ENCODE results near the gene TBX2. TPM values are rescaled to one million over a fixed set of nuclear protein-coding genes. Genes with fewer than 3 reads are reported as not detected.

The TBX2 gene
- polyA plus RNA-seq, 1 experiment: 7.8 TPM

DNA sequence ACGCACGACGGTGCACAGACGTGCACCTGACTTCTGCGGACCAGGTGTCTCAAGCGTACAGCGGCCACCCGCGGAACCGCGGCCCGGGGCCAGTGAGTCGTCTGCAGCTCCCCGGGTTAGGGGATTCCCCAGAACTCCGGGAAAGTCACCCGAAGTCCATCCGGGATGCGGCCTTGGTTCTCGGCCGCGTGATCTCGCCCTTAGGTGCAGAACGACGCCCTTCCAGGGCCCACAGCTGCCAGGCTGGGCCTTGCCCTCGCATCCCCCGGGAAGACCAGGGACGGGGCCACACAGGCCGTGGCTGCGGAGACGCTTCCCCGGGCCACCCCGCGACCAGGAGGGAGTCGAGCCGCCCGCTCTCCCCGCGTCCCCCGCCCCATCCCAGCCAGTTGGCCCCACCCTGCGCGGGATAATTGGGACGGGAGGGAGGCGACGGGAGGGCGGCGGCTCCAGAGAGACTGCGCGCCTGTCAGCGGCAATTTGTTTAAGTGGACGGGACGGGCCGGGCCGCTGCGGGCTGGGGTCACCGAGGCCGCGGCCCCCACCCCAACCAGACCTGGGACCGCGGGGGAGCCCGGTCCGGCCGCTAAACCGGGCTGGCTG is 3.6 kb upstream of the TBX2 start:
- no peak for DNase-seq (ENCODE audit: low read depth)
- no peaks in the 10 kb centered on the region for H3K36me3 ChIP-seq (ENCODE audit: control insufficient read depth, insufficient read depth, low read length)
- TF ChIP-seq, protein P1, sequence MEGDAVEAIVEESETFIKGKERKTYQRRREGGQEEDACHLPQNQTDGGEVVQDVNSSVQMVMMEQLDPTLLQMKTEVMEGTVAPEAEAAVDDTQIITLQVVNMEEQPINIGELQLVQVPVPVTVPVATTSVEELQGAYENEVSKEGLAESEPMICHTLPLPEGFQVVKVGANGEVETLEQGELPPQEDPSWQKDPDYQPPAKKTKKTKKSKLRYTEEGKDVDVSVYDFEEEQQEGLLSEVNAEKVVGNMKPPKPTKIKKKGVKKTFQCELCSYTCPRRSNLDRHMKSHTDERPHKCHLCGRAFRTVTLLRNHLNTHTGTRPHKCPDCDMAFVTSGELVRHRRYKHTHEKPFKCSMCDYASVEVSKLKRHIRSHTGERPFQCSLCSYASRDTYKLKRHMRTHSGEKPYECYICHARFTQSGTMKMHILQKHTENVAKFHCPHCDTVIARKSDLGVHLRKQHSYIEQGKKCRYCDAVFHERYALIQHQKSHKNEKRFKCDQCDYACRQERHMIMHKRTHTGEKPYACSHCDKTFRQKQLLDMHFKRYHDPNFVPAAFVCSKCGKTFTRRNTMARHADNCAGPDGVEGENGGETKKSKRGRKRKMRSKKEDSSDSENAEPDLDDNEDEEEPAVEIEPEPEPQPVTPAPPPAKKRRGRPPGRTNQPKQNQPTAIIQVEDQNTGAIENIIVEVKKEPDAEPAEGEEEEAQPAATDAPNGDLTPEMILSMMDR (IDR thresholded peaks at IDR 0.05; ENCODE audit: insufficient read depth, low read depth, low read length): no peak
- no peaks in the 10 kb centered on the region for H3K27me3 ChIP-seq (ENCODE audit: control insufficient read depth, insufficient read depth, low read length)
- peak overlapping the region; percentile 78 for H3K4me3 ChIP-seq (ENCODE audit: low read depth, low read length)
- ChIA-PET POLR2A (no interaction called here), CTCF (interaction anchor here (0.6 to 4.7 kb wide), 3 partner anchors 12 to 395 kb away, joined by 3 to 18 read pairs (median 7); no protein-coding TSS in a partner anchor)

DNA sequence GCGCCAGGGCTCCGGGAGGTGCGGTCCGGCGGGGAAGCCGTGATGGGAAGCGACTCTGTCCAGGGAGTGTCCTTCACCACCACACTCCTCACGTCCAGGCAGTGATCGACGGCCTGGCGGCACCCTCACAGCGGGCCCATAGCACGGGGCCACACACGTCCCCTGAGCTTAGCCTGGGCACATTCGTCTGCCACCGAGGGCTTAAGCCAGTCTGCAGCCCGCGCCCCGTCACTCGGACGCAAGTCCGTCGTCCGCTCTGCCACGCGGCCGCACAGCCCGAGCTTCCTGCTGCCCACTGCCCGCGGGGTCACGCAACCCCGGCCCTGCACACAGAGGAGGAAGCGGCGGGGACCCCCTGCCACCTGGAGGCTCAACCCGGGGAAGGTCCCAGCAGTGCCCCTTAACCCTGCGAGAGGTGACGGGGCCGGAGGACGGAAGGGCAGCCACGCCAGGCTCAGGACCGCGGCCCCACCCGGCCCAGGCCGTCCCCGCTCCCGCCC is 3.0 kb upstream of the TBX2 start:
- Histone ChIP-seq H3K36me3 (ENCODE audit: control insufficient read depth, insufficient read depth, low read length) (no peaks in the 10 kb centered on the region), H3K4me3 (ENCODE audit: low read depth, low read length) (peak overlapping the region; percentile 78), H3K27me3 (ENCODE audit: control insufficient read depth, insufficient read depth, low read length) (no peaks in the 10 kb centered on the region)
- CTCF ChIA-PET: interaction anchor here (0.7 to 4.7 kb wide), 3 partner anchors 12 to 395 kb away, joined by 3 to 18 read pairs (median 7); no protein-coding TSS in a partner anchor
- no peak for DNase-seq (ENCODE audit: low read depth)
- POLR2A ChIA-PET: no interaction called here
- TF ChIP-seq, protein P1 (IDR thresholded peaks at IDR 0.05; ENCODE audit: insufficient read depth, low read depth, low read length): no peak

DNA sequence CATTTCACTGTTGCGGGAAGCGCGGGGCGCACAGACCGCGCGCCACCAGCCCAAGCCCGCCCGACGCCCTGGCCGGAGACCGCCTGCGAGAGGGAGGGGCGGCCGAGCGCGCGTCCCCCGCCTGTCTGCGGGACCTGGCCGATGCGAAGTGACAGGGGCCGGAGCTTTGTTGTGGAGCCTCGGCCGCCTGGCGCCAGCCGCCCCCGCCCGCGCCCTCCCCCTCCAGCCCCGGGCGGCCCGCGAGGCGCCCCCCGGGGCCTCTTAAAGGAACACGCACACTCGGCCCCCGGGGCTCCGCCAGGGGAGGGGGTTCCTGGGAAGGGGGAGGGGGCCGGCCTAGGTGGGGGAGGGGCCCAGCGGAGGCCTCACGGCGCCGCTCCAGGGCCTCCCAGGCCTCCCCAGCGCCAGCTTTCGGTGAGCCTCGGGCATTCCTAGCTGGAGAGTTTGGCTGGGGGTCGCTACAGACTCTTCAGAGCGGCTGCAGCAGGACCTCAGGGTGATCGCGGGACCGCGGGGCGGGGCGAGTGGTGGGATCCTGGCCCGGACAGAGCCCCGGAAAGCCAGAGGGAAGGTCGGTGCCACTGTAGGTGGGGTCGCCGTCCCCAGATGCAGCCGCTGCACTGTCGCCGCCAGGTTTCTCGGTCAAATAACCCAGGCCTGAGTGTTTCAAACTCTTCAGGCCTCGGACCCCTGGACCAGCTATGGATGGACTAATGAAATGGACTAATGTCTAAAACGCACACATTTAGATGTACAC is 2.4 kb upstream of the TBX2 start:
- H3K36me3 ChIP-seq (ENCODE audit: control insufficient read depth, insufficient read depth, low read length): peaks cover 3% of the 10 kb centered on the region
- H3K4me3 ChIP-seq (ENCODE audit: low read depth, low read length): peak overlapping the region; percentile 78
- DNase-seq (ENCODE audit: low read depth): no peak
- CTCF ChIA-PET: interaction anchor here (0.7 to 4.7 kb wide), 4 partner anchors 11 to 396 kb away, joined by 3 to 18 read pairs (median 10); no protein-coding TSS in a partner anchor
- TF ChIP-seq, protein P1 (IDR thresholded peaks at IDR 0.05; ENCODE audit: insufficient read depth, low read depth, low read length): peak; percentile 40
- no peaks in the 10 kb centered on the region for H3K27me3 ChIP-seq (ENCODE audit: control insufficient read depth, insufficient read depth, low read length)
- POLR2A ChIA-PET: no interaction called here

DNA sequence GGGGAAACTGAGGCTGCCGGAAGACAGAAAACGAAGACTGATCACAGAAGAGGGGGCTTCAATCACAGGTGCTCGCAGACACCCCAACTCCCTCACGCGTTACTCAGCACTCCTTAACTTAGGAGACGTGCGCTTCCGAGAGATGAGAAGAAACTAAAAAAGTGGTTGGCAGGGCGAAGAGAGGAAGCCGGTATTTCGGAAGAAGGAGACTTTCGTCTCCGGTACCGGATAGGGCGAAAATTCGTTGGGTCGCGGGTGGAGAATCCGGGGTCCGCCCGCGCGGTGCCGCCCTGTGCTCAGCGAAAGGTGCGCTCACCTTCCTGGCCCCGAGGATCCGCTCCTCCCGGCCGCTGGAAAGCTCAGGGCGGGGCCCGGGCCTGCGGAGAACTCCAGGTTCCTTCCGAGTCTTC is 917 bp upstream of the TBX2 start:
- TF ChIP-seq, protein P1 (IDR thresholded peaks at IDR 0.05; ENCODE audit: insufficient read depth, low read depth, low read length): no peak
- POLR2A ChIA-PET: no interaction called here
- Histone ChIP-seq H3K36me3 (ENCODE audit: control insufficient read depth, insufficient read depth, low read length) (peaks cover 8% of the 10 kb centered on the region), H3K27me3 (ENCODE audit: control insufficient read depth, insufficient read depth, low read length) (no peaks in the 10 kb centered on the region), H3K4me3 (ENCODE audit: low read depth, low read length) (peak overlapping the region; percentile 78)
- CTCF ChIA-PET: interaction anchor here (0.8 to 4.7 kb wide), 10 partner anchors 10 to 427 kb away, joined by 3 to 18 read pairs (median 4); no protein-coding TSS in a partner anchor
- DNase-seq (ENCODE audit: low read depth): no peak
